ENCODE measurements around the gene LRRC39. TPM values are rescaled to one million over a fixed set of nuclear protein-coding genes. Genes with fewer than 3 reads are reported as not detected.

Gene LRRC39
- polyA plus RNA-seq, 1 experiment, result 0.32 TPM

- no peak overlapping the region for H3K4me3 ChIP-seq (ENCODE audit: low read depth, low read length)
- ChIA-PET POLR2A (no interaction called here), CTCF (interaction anchor here (0.5 to 0.9 kb wide), 2 partner anchors 62 to 307 kb away, joined by 4 read pairs; no protein-coding TSS in a partner anchor)
- no peaks in the 10 kb centered on the region for H3K27me3 ChIP-seq (ENCODE audit: control insufficient read depth, insufficient read depth, low read length)
- no peak for DNase-seq (ENCODE audit: low read depth, low spot score)
- TF ChIP-seq CTCF (IDR thresholded peaks at IDR 0.05; ENCODE audit: low read depth, low read length), result no peak
- H3K27ac ChIP-seq (ENCODE audit: low read depth, low read length), result no peak overlapping the region
- no peaks in the 10 kb centered on the region for H3K9me3 ChIP-seq (ENCODE audit: control insufficient read depth, insufficient read depth, low read length)
Measured at GRCh38 chr1:100152271-100152670, 25.8 kb downstream of the LRRC39 start.

- Histone ChIP-seq H3K4me3 (ENCODE audit: low read depth, low read length) (no peak overlapping the region), H3K9me3 (ENCODE audit: control insufficient read depth, insufficient read depth, low read length) (no peaks in the 10 kb centered on the region), H3K27me3 (ENCODE audit: control insufficient read depth, insufficient read depth, low read length) (no peaks in the 10 kb centered on the region), H3K27ac (ENCODE audit: low read depth, low read length) (no peak overlapping the region)
- no peak for TF ChIP-seq CTCF (IDR thresholded peaks at IDR 0.05; ENCODE audit: low read depth, low read length)
- POLR2A ChIA-PET, result no interaction called here
- no peak for DNase-seq (ENCODE audit: low read depth, low spot score)
- CTCF ChIA-PET, result interaction anchor here (0.5 kb wide), 1 partner anchor 62 kb away, joined by 4 read pairs; no protein-coding TSS in a partner anchor
Measured at GRCh38 chr1:100151679-100152078, 26.4 kb downstream of the LRRC39 start.

GRCh38 chr1:100147875-100148274 lies 30.2 kb downstream of the LRRC39 start:
- no peak for DNase-seq (ENCODE audit: low read depth, low spot score)
- Histone ChIP-seq H3K27me3 (ENCODE audit: control insufficient read depth, insufficient read depth, low read length) (no peaks in the 10 kb centered on the region), H3K4me3 (ENCODE audit: low read depth, low read length) (no peak overlapping the region), H3K27ac (ENCODE audit: low read depth, low read length) (no peak overlapping the region), H3K9me3 (ENCODE audit: control insufficient read depth, insufficient read depth, low read length) (no peaks in the 10 kb centered on the region)
- POLR2A ChIA-PET, result no interaction called here
- CTCF ChIA-PET, result interaction anchor here (0.5 kb wide), 1 partner anchor 133 kb away, joined by 4 read pairs; no protein-coding TSS in a partner anchor
- TF ChIP-seq CTCF (IDR thresholded peaks at IDR 0.05; ENCODE audit: low read depth, low read length), result no peak

GRCh38 chr1:100146958-100147357 lies 31.1 kb downstream of the LRRC39 start:
- ChIA-PET CTCF (no interaction called here), POLR2A (no interaction called here)
- no peaks in the 10 kb centered on the region for H3K9me3 ChIP-seq (ENCODE audit: control insufficient read depth, insufficient read depth, low read length)
- no peak overlapping the region for H3K27ac ChIP-seq (ENCODE audit: low read depth, low read length)
- TF ChIP-seq CTCF (IDR thresholded peaks at IDR 0.05; ENCODE audit: low read depth, low read length), result no peak
- H3K27me3 ChIP-seq (ENCODE audit: control insufficient read depth, insufficient read depth, low read length), result no peaks in the 10 kb centered on the region
- DNase-seq (ENCODE audit: low read depth, low spot score), result no peak
- no peak overlapping the region for H3K4me3 ChIP-seq (ENCODE audit: low read depth, low read length)

- no peaks in the 10 kb centered on the region for H3K9me3 ChIP-seq (ENCODE audit: control insufficient read depth, insufficient read depth, low read length)
- H3K4me3 ChIP-seq (ENCODE audit: low read depth, low read length), result no peak overlapping the region
- no peak for TF ChIP-seq CTCF (IDR thresholded peaks at IDR 0.05; ENCODE audit: low read depth, low read length)
- ChIA-PET CTCF (no interaction called here), POLR2A (no interaction called here)
- no peaks in the 10 kb centered on the region for H3K27me3 ChIP-seq (ENCODE audit: control insufficient read depth, insufficient read depth, low read length)
- DNase-seq (ENCODE audit: low read depth, low spot score), result no peak
- no peak overlapping the region for H3K27ac ChIP-seq (ENCODE audit: low read depth, low read length)
Measured at GRCh38 chr1:100145116-100145515, 32.9 kb downstream of the LRRC39 start.
